K562 (cell line): Measurements from ENCODE around the gene SCT. TPM values are rescaled to one million over a fixed set of nuclear protein-coding genes. Genes with fewer than 3 reads are reported as not detected.

ENCODE experiments used
- ATAC-seq: fragments of 200-7000 bp; cut with Tn5 transposase; 3 replicates; pipeline ENCODE4 v1.9.1; 2020; ENCODE audit warnings: moderate library complexity
- BruUV-seq: library from RNA; stranded (reverse); fragments of 400-500 nt; replicated peaks from 2 replicates; lab custom pipeline; 2021; lab: Mats Ljungman, UMichigan
- CTCF ChIA-PET: fragments of 300-600 bp; formaldehyde crosslinking; extraction: SDS; loops from one replicate; lab custom pipeline; 2021; ENCODE audit warnings: low intra/inter-chr PET ratio; lab: Yijun Ruan, JAX
- POLR2A ChIA-PET: fragments of 300-600, 350-650 bp; sonication (Branson Sonifier 250); formaldehyde crosslinking; extraction: SDS; loops from one replicate; lab custom pipeline; 2021; ENCODE audit warnings: antibody characterized with exemption, inconsistent platforms; lab: Yijun Ruan, JAX
- DNase-seq, 4 experiments: peaks; one replicate each; pipeline versions ENCODE4 v3.0.0 to v3.0.0-alpha.2; 2011 to 2018; ENCODE audit warnings: low spot score in 3 of 4, mixed read lengths in 3 of 4; ENCODE audit errors: extremely low read depth in 1 of 4
- FAIRE-seq: peaks from 2 replicates; lab custom pipeline; 2011; peaks lifted over from hg19 to GRCh38; lab: Jason Lieb, UNC
- H2AFZ ChIP-seq: 2 replicates; pipeline ENCODE4 v1.6.0; 2011; ENCODE audit warnings: low read depth, low read length, control low read depth, inconsistent platforms
- H3K27ac ChIP-seq: fragments of 200-600 bp; 3 replicates; pipeline ENCODE4 v1.8.0; 2011; ENCODE audit warnings: low read depth, mild to moderate bottlenecking, control low read depth, inconsistent platforms, low read length, moderate library complexity, mixed read lengths; ENCODE audit errors: extremely low read depth
- H3K27me3 ChIP-seq, 2 experiments: fragments of 300-600 bp in 1 of 2; 2 replicates in 1 of 2; 3 replicates in 1 of 2; pipeline versions ENCODE4 v1.6.0 to v1.8.0; 2011; ENCODE audit warnings: inconsistent platforms in 2 of 2, low read length in 2 of 2, mild to moderate bottlenecking in 1 of 2, mixed read lengths in 1 of 2, moderate library complexity in 1 of 2; ENCODE audit not compliant: control insufficient read depth in 2 of 2, insufficient read depth in 2 of 2
- H3K36me3 ChIP-seq: fragments of 300-600 bp; 3 replicates; pipeline ENCODE4 v1.8.0; 2011; ENCODE audit warnings: mild to moderate bottlenecking, low read length, inconsistent platforms; ENCODE audit not compliant: control insufficient read depth, insufficient read depth
- H3K4me1 ChIP-seq, 2 experiments: fragments of 200-600 bp in 1 of 2; replicated peaks in 1 of 2; 2 replicates in 1 of 2; 3 replicates in 1 of 2; pipeline versions ENCODE4 v1.5.1 to v1.8.0; 2011; ENCODE audit warnings: inconsistent platforms in 2 of 2, low read length in 2 of 2, mild to moderate bottlenecking in 1 of 2, mixed read lengths in 1 of 2, moderate library complexity in 1 of 2; ENCODE audit not compliant: control insufficient read depth in 2 of 2, insufficient read depth in 2 of 2
- H3K4me2 ChIP-seq: 2 replicates; pipeline ENCODE4 v1.6.1; 2011; ENCODE audit warnings: low read length, control low read depth, inconsistent platforms, mixed read lengths; ENCODE audit not compliant: insufficient read depth
- H3K4me3 ChIP-seq: fragments of 200-600 bp; sonication (generic), shearing (Covaris generic); 2 replicates; pipeline ENCODE4 v1.5.1; 2016; ENCODE audit warnings: control low read depth, inconsistent platforms
- H3K79me2 ChIP-seq: fragments of 200-600 bp; 3 replicates; pipeline ENCODE4 v1.8.0; 2011; ENCODE audit warnings: low read length, inconsistent platforms; ENCODE audit not compliant: control insufficient read depth, insufficient read depth
- H3K9ac ChIP-seq, 2 experiments: 2 replicates each; pipeline versions ENCODE4 v1.6.0 to v1.6.1; 2011; ENCODE audit warnings: low read depth in 2 of 2, low read length in 2 of 2, control low read depth in 1 of 2, inconsistent platforms in 1 of 2, mild to moderate bottlenecking in 1 of 2, mixed read lengths in 1 of 2; ENCODE audit not compliant: insufficient read depth in 1 of 2
- H3K9me1 ChIP-seq: one replicate; pipeline ENCODE4 v1.6.0; 2011; ENCODE audit warnings: inconsistent platforms, mild to moderate bottlenecking, low read length, moderate library complexity; ENCODE audit not compliant: control insufficient read depth, insufficient read depth
- H3K9me3 ChIP-seq: replicated peaks from 2 replicates; pipeline ENCODE4 v1.5.1; 2011; ENCODE audit warnings: low read depth, low read length, inconsistent platforms; ENCODE audit not compliant: control insufficient read depth, insufficient read depth
- H4K20me1 ChIP-seq: replicated peaks from 2 replicates; pipeline ENCODE4 v1.6.1; 2011; ENCODE audit warnings: low read length, inconsistent platforms, mixed read lengths; ENCODE audit not compliant: control insufficient read depth, insufficient read depth
- MXD1 ChIP-seq: fragments of 250-450 bp; sonication (Bioruptor Pico); IDR thresholded peaks from 2 replicates; pipeline ENCODE4 v1.8.0; 2021; ENCODE audit warnings: borderline replicate concordance, mild to moderate bottlenecking, moderate library complexity; ENCODE audit not compliant: poor library complexity, severe bottlenecking
- ZNF24 ChIP-seq: fragments of 450-650 bp; IDR thresholded peaks from 2 replicates; pipeline ENCODE4 v1.6.1; 2016
- ZSCAN32 ChIP-seq: fragments of 450-650 bp; formaldehyde crosslinking; IDR thresholded peaks from 2 replicates; pipeline ENCODE4 v1.4.0; 2020; ENCODE audit warnings: mild to moderate bottlenecking, moderate library complexity
- WGBS: fragments of 100-300 bp; shearing (Covaris generic); methylation state at CpG from one replicate; pipeline ENCODE4 v1.1.6; 2016; ENCODE audit warnings: low coverage, mixed read lengths; ENCODE audit not compliant: insufficient coverage; ENCODE audit errors: missing lambda C conversion rate; 5-methylcytosine and 5-hydroxymethylcytosine counted together
- in situ Hi-C: fragments of 300-500 bp; cut with MboI; formaldehyde crosslinking; loops from 4 replicates; pipeline ENCODE4 v1.15.0; 2018; ENCODE audit warnings: inconsistent platforms, mixed read lengths
- intact Hi-C: fragments of 100-400 bp; cut with micrococcal nuclease; formaldehyde crosslinking; loops from 2 replicates; pipeline ENCODE4 v1.14.2; 2022
- polyA plus RNA-seq, 8 experiments: library from polyadenylated mRNA; depleted of rRNA in 4 of 8; stranded (reverse) in 5 of 8; unstranded in 3 of 8; fragments of >200 nt; fragmentation: Nextera tagmentation in 2 of 8; fragmentation: Illumina TruSeq in 1 of 8; extraction: Ambion mirVana in 2 of 8; extraction: Trizol in 1 of 8; gene quantifications; 2 replicates each; pipeline versions ENCODE4 v1.2.1 to v1.2.3, GENCODE V29; 2011 to 2014; ENCODE audit warnings: inconsistent platforms in 1 of 8, missing spikeins in 1 of 8
- total RNA-seq, 7 experiments: library from RNA; depleted of rRNA in 6 of 7; stranded (reverse); fragments of >200 nt in 6 of 7; fragmentation: Illumina TruSeq in 2 of 7; extraction: Trizol in 2 of 7; gene quantifications; 2 replicates each; pipeline versions ENCODE4 v1.2.1 to v1.2.3, GENCODE V29; 2011 to 2021; ENCODE audit warnings: low replicate concordance in 1 of 7

The SCT gene
- total and polyA plus RNA-seq, 9 of the 15 experiments (the other 6 are each of a cell fraction or from before 2014, with no cell fraction given): not detected

- Histone ChIP-seq H3K9ac (peak overlapping the region in 1 of 2 experiments; percentile 41; a peak in 1 of 4 replicates), H3K4me3 (no peak overlapping the region), H2AFZ (no peak overlapping the region), H3K79me2 (peaks cover 20% of the 10 kb centered on the region), H3K27me3 (no peaks in the 10 kb centered on the region), H3K4me1 (peaks cover 8 to 28% of the 10 kb centered on the region in 2 experiments; a peak in 4 of 5 replicates), H3K27ac (no peak overlapping the region), H4K20me1 (no peaks in the 10 kb centered on the region), H3K4me2 (no peak overlapping the region), H3K9me1 (no peaks in the 10 kb centered on the region), H3K36me3 (peaks cover 88% of the 10 kb centered on the region; the same call in 2 of the 3 replicates), H3K9me3 (peaks cover 3% of the 10 kb centered on the region; the same call in 1 of the 2 replicates)
- WGBS: 90% methylated on average over 19 of the region's 19 CpGs
- DNase-seq: no peak
- no peak for TF ChIP-seq ZNF24
- no peak for TF ChIP-seq ZSCAN32 (CRISPR knock-in tag)
- TF ChIP-seq MXD1 (CRISPR knock-in tag): no peak
- BruUV-seq: no TSS peak
- ChIA-PET CTCF (interaction anchor here (0.6 kb wide), 1 partner anchor 39 kb away, joined by 3 read pairs; no protein-coding TSS in a partner anchor), POLR2A (interaction anchor here (0.6 to 1.2 kb wide), 4 partner anchors 13 to 128 kb away, joined by 3 read pairs; partner anchors contain the start of genes DEAF1 and TMEM80)
- no peak for FAIRE-seq
- no peak for ATAC-seq
- in situ Hi-C loops (no loop called here), intact Hi-C loops (no loop called here)
Observed at GRCh38 chr11:660681-661444, 33.9 kb upstream of the SCT start.
